HG03575 (cell line): Measurements from ENCODE around the gene OBSCN.

Experiments used
- ATAC-seq: cut with Tn5 transposase; IDR thresholded peaks from one replicate; pipeline ENCODE4 v1.9.1; 2021; ENCODE audit not compliant: unreplicated experiment, insufficient number of reproducible peaks, low FRiP score; ENCODE audit errors: extremely low read depth

The OBSCN gene

GRCh38 chr1:228410671-228411070 is 202.8 kb downstream of the OBSCN start:
- ATAC-seq: no peak

- ATAC-seq: no peak
These were observed 203.3 kb downstream of the OBSCN start for GRCh38 chr1:228411121-228411520.

GRCh38 chr1:228411548-228412430 is 203.9 kb downstream of the OBSCN start:
- no peak for ATAC-seq

DNA sequence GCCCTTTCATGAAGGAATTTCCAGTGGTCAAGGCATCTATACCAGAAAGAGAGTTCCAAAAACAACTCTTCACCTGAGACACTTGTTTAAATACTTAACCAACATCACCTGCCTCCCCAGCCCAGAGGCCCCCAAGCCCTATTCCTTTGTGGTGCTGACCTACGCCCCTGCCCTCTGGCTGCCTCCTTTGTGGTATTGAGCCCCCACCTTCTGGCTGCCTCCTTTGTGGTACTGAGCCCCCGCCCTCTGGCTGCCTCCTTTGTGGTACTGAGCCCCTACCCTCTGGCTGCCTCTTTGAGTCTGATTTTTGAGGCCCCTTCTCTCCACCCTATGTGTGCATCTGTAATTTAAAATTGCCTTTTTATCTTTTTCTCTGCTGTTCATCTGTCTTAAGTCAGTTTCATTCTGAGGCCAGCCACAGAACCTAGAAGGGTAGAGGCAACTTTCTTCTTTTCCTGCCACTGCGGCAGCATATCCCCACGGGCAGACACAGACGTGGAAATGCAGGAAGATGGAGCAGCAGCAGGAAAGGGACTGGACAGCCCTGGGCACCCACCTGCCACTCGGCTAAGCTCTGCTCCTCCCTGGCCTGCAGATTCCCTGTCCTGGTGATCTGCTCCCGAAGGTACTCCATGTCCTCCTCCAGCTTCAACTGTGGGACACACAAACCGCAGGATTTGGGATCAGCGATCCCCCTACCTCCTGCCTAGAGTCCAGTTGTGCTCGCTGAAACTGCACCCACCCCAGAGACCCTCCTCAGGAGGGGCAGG is 205.6 kb downstream of the OBSCN start:
- no peak for ATAC-seq

GRCh38 chr1:228414511-228415211 is 206.8 kb downstream of the OBSCN start:
- no peak for ATAC-seq

- ATAC-seq: no peak
These were observed 207.4 kb downstream of the OBSCN start for GRCh38 chr1:228415221-228415620.

DNA sequence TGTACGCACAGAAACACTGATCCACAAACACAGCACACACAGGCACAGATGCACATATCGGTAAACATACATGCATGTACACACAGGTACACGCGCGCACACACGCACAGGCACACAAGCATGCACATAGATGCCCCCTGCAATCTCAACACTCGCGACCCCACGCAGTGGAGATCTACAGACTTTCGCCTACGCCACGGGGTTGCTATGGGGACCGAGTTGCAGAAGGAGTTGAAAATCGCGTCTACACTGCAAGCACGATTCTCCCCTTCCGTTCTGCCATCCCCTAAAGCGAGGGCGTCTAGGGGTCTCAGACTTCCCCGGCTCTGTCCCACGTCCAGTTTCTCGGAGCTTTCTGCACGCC is 208.0 kb downstream of the OBSCN start:
- no peak for ATAC-seq

DNA sequence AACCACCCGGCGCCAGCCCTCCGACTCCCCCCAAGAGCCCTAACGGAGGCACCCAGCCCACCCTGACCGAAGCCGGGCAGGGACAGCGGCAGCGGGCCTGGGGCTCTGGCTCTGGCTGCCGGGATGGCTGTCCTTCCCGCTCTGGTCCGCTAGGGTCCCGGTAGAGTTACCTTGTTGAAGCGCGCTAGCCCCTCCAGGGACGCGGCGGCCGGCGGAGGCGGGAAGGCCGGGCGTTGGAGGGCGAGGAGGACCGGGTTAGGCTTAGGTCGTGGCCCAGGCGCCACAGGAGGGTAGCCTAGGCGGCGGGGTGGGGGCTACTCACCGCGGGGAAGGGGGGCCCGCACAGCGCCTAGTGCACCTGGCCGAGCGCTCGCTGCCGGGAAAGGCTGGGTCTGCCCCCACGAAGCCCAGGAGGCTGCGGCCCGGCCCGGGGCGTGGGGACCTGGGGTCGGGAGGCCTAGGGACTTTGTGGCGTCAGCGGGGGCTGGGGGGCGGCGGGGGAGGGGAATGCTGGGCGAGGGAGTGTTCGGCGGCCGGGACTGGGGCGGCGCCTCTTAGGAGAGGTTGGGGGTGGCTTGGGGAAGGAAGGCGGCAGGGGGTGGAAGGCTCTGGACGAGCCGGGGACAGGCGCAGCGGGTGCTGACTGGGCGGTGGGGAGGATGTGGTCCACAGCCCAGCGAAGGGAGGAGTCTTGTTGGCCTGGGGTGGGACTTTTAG is 208.5 kb downstream of the OBSCN start, which contains the start of gene TRIM17:
Gene TRIM17, minus strand, starts transcription at position 645 of the 717 bp plus-strand sequence. CDS start 1,789 bp downstream, outside the sequence.
- ATAC-seq: no peak

DNA sequence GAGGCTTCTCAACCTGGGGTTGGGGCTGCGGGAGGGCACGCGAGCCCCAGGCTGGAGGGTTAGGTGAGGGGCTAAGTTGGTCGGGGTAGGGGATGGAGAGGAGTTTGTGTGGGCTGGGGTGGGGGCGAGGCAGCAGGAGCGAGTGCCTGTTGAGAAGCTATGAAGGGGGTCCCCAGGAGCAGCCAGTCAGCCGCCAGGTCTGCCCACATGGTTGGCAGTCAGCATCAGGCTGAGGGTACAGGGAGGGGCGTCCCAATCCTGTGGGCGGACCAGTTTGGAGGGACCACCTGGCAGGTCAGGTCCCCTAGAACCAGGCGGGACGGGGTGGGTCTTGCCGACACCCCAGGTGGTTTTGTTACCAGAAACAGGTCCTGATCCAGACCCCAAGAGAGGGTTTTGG is 209.2 kb downstream of the OBSCN start:
- ATAC-seq: no peak

GRCh38 chr1:228417483-228418203 is 209.8 kb downstream of the OBSCN start:
- no peak for ATAC-seq

GRCh38 chr1:228420968-228421826 is 213.4 kb downstream of the OBSCN start:
- ATAC-seq: no peak

DNA sequence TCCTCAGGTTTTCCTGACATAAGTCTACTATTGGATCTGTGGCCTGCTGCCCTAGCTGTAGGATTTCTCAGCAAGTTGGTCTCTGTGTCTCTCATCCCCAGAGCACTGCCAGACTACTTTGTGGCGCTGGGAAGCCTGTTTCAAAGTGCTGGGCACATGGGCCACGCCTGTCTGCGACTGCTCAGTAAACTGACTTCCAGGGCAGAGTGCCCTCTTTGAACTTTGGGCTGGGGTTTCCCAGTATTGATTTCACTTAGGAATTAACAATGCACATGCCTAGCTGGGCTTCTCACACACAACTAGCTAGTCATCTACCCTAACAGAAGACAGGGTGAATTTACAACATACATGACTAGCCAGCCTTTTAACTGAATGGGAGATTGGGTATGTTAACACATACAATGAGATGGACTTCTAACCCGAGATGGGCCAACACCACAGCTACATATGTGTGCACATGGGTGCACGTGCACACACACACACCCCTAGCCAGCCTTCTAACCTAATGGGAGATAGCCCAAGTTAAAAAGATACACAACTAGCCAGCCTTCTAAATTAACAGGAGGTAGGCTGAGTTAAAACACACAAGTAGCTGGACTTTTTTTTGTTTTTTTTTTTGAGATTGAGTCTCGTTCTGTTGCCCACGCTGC is 215.7 kb downstream of the OBSCN start:
- ATAC-seq: no peak

- ATAC-seq: no peak
These were observed 217.1 kb downstream of the OBSCN start for GRCh38 chr1:228424685-228425660.

- ATAC-seq: no peak
These were observed 218.8 kb downstream of the OBSCN start for GRCh38 chr1:228426518-228427175.

DNA sequence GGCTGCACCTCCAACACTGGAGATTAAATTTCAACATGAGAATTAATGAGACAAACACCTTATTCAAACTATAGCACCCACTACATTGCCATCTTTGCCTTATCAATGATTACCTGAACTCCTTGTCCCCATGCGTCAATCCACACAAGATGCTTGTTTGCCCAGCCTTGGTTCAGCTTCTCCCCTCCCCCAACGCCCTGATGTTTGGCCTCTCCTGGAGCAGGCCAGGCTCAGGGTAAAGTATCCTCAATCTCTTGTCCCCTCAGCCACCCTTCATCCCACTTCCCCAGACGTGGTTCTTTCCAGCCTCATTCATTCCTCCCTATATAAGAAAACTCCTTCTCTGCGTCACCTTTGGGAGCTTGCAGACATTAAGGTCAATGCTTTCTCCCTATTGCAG is 220.6 kb downstream of the OBSCN start:
- no peak for ATAC-seq
